PFSK-1 (cell line): ENCODE data around the gene WDR37.

Source experiments
- FOXP2 ChIP-seq: optimal IDR thresholded peaks from 2 replicates; pipeline ENCODE3; 2011; ENCODE audit warnings: borderline replicate concordance, control low read depth, inconsistent platforms; ENCODE audit not compliant: insufficient read depth; ENCODE audit errors: extremely low read length, extremely low read depth
- POLR2AphosphoS5 ChIP-seq: IDR thresholded peaks from 2 replicates; pipeline ENCODE4 v1.6.1; 2012; ENCODE audit warnings: low read depth, mild to moderate bottlenecking, control low read depth, low read length, moderate library complexity
- SIN3A ChIP-seq: IDR thresholded peaks from 2 replicates; pipeline ENCODE4 v1.6.1; 2012; ENCODE audit warnings: mild to moderate bottlenecking, low read length, moderate library complexity, borderline replicate concordance; ENCODE audit not compliant: insufficient read depth
- TAF1 ChIP-seq: IDR thresholded peaks from 2 replicates; pipeline ENCODE4 v1.6.1; 2012; ENCODE audit warnings: low read length, control low read depth, borderline replicate concordance; ENCODE audit not compliant: insufficient read depth
- TF ChIP-seq, protein P1 (sequence below), 2 experiments: IDR thresholded peaks; 2 replicates each; pipeline versions ENCODE4 v1.6.1 to v1.8.0; 2011 to 2012; ENCODE audit warnings: low read depth in 2 of 2, low read length in 2 of 2, control low read depth in 1 of 2, inconsistent platforms in 1 of 2, mild to moderate bottlenecking in 1 of 2, moderate library complexity in 1 of 2; ENCODE audit not compliant: insufficient read depth in 1 of 2

WDR37 gene

GRCh38 chr10:1137499-1138163, 81.4 kb downstream of the WDR37 start:
- no peak for TF ChIP-seq POLR2AphosphoS5
- no peak for TF ChIP-seq TAF1
- TF ChIP-seq, protein P1, sequence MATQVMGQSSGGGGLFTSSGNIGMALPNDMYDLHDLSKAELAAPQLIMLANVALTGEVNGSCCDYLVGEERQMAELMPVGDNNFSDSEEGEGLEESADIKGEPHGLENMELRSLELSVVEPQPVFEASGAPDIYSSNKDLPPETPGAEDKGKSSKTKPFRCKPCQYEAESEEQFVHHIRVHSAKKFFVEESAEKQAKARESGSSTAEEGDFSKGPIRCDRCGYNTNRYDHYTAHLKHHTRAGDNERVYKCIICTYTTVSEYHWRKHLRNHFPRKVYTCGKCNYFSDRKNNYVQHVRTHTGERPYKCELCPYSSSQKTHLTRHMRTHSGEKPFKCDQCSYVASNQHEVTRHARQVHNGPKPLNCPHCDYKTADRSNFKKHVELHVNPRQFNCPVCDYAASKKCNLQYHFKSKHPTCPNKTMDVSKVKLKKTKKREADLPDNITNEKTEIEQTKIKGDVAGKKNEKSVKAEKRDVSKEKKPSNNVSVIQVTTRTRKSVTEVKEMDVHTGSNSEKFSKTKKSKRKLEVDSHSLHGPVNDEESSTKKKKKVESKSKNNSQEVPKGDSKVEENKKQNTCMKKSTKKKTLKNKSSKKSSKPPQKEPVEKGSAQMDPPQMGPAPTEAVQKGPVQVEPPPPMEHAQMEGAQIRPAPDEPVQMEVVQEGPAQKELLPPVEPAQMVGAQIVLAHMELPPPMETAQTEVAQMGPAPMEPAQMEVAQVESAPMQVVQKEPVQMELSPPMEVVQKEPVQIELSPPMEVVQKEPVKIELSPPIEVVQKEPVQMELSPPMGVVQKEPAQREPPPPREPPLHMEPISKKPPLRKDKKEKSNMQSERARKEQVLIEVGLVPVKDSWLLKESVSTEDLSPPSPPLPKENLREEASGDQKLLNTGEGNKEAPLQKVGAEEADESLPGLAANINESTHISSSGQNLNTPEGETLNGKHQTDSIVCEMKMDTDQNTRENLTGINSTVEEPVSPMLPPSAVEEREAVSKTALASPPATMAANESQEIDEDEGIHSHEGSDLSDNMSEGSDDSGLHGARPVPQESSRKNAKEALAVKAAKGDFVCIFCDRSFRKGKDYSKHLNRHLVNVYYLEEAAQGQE (IDR thresholded peaks at IDR 0.05; ENCODE audit: insufficient read depth in 1 of 2, low read depth in 2 of 2, low read length in 2 of 2): no peak
- no peak for TF ChIP-seq SIN3A
- TF ChIP-seq FOXP2: no peak

DNA sequence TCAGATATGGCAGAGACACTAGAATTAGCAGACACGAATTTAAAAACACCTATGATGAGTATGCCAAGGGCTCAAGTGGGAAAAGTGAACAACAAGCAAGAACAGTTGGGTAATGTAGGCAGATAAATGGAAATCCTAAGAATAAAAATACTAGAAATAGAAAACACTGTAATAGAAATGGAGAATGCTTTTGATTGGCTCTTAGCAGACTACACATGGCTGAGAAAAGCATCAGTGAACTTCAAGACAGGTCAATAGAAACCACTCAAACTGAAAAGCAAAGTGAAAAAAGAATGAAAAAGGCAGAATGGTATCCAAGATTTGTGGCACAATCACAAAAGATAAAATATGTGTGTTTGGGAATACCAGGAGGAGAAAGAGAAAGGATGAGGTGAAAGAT, 82.3 kb downstream of the WDR37 start:
- TF ChIP-seq SIN3A (no peak), POLR2AphosphoS5 (no peak), FOXP2 (no peak), TAF1 (no peak)
- TF ChIP-seq, protein P1 (IDR thresholded peaks at IDR 0.05; ENCODE audit: insufficient read depth in 1 of 2, low read depth in 2 of 2, low read length in 2 of 2): no peak

- TF ChIP-seq TAF1 (no peak), SIN3A (no peak), FOXP2 (no peak), POLR2AphosphoS5 (no peak)
- TF ChIP-seq, protein P1 (IDR thresholded peaks at IDR 0.05; ENCODE audit: insufficient read depth in 1 of 2, low read depth in 2 of 2, low read length in 2 of 2): no peak
Measured at GRCh38 chr10:1141261-1141660, 85.1 kb downstream of the WDR37 start.

DNA sequence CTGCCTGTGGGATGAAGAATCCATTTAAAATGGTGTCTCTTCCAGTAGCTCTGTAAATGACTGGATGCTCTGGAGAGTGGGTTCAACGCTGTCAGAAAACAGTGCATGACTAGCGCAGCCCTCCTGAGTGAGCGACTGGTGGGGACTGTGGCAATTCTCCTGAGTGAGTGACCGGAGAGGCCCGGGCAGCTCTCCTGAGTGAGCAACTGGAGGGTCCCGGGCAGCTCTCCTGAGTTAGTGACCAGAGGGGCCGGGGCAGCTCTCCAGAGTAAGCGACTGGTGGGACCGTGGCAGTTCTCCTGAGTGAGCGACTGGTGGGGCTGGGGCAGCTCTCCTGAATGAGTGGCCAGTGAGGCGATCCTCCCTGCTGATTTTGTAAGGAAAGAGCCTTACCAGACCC, 85.5 kb downstream of the WDR37 start:
- no peak for TF ChIP-seq SIN3A
- TF ChIP-seq FOXP2: no peak
- no peak for TF ChIP-seq POLR2AphosphoS5

DNA sequence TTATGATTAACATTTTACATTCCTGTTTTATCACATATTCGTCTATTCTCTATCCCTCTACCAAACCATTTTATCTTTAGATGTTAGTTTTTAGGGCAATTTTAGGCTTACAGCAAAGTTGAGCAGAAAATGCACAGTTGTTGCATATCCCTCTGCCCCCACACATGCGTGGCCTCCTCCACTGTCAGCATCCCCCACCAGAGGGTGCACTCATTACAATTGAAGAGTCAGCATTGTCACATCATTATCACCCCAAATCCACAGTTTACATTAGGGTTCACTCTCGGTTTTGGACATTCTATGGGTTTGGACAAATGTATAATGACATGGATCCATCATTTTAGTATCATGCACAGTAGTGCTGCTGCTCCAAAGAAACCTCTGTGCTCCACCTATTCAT, 86.4 kb downstream of the WDR37 start:
- TF ChIP-seq SIN3A: no peak
- TF ChIP-seq, protein P1 (IDR thresholded peaks at IDR 0.05; ENCODE audit: insufficient read depth in 1 of 2, low read depth in 2 of 2, low read length in 2 of 2): no peak
- TF ChIP-seq TAF1: no peak
- TF ChIP-seq FOXP2: no peak
- no peak for TF ChIP-seq POLR2AphosphoS5
